OCI-LY1 (cell line): ENCODE data around the gene PURA.

Source experiments
- H2AFZ ChIP-seq: fragments of 200-600 bp; sonication (generic), shearing (Covaris generic); 2 replicates; pipeline ENCODE4 v1.6.0; 2014; ENCODE audit warnings: antibody characterized with exemption, mild to moderate bottlenecking, low read length
- H3F3A ChIP-seq: fragments of 200-600 bp; sonication (generic), shearing (Covaris generic); 2 replicates; pipeline ENCODE4 v1.6.0; 2014; ENCODE audit warnings: mild to moderate bottlenecking, antibody characterized with exemption, low read length, moderate library complexity; ENCODE audit not compliant: insufficient read depth
- H3K27ac ChIP-seq: fragments of 200-600 bp; sonication (generic); 2 replicates; pipeline ENCODE4 v1.5.1; 2014; ENCODE audit warnings: low read length, mixed run types, mild to moderate bottlenecking, low read depth; ENCODE audit not compliant: poor library complexity, severe bottlenecking
- H3K27me3 ChIP-seq: fragments of 200-600 bp; sonication (generic); 2 replicates; pipeline ENCODE4 v1.6.0; 2014; ENCODE audit warnings: antibody characterized with exemption, mild to moderate bottlenecking, low read length, moderate library complexity; ENCODE audit not compliant: insufficient read depth
- H3K36me3 ChIP-seq: fragments of 200-600 bp; sonication (generic); 2 replicates; pipeline ENCODE4 v1.6.1; 2014; ENCODE audit warnings: mild to moderate bottlenecking, antibody characterized with exemption, low read length, moderate library complexity, mixed read lengths; ENCODE audit not compliant: insufficient read depth
- H3K4me1 ChIP-seq: fragments of 200-600 bp; sonication (generic); 2 replicates; pipeline ENCODE4 v1.5.1; 2014; ENCODE audit warnings: mild to moderate bottlenecking, low read length, moderate library complexity; ENCODE audit not compliant: insufficient read depth, severe bottlenecking
- H3K4me2 ChIP-seq: fragments of 200-600 bp; sonication (generic), shearing (Covaris generic); 2 replicates; pipeline ENCODE4 v1.6.1; 2014; ENCODE audit warnings: low read length
- H3K4me3 ChIP-seq: fragments of 200-600 bp; sonication (generic); 2 replicates; pipeline ENCODE4 v1.5.1; 2014; ENCODE audit warnings: low read length, low read depth, mild to moderate bottlenecking, mixed read lengths; ENCODE audit not compliant: poor library complexity, severe bottlenecking
- H3K79me2 ChIP-seq: fragments of 200-600 bp; shearing (Covaris generic); 2 replicates; pipeline ENCODE4 v1.6.1; 2016; ENCODE audit warnings: mixed run types, low read length, mixed read lengths; ENCODE audit not compliant: insufficient read depth
- H3K9ac ChIP-seq: fragments of 200-600 bp; sonication (generic), shearing (Covaris generic); 2 replicates; pipeline ENCODE4 v1.6.1; 2014; ENCODE audit warnings: mild to moderate bottlenecking, low read length, mixed read lengths
- H3K9me2 ChIP-seq: fragments of 200-600 bp; sonication (generic), shearing (Covaris generic); 2 replicates; pipeline ENCODE4 v1.6.1; 2014; ENCODE audit warnings: low read depth, mild to moderate bottlenecking, low read length, mixed read lengths
- H3K9me3 ChIP-seq: fragments of 200-600 bp; shearing (Covaris generic); 2 replicates; pipeline ENCODE4 v1.6.1; 2014; ENCODE audit warnings: low read length, mixed read lengths
- H4K20me1 ChIP-seq: fragments of 200-600 bp; sonication (generic), shearing (Covaris generic); 2 replicates; pipeline ENCODE4 v1.6.0; 2016; ENCODE audit warnings: mild to moderate bottlenecking, low read length; ENCODE audit not compliant: insufficient read depth
- EZH2 ChIP-seq: fragments of 200-600 bp; sonication (generic), shearing (Covaris generic); IDR thresholded peaks from 2 replicates; pipeline ENCODE4 v1.8.0; 2017; ENCODE audit warnings: borderline replicate concordance, mixed run types, mild to moderate bottlenecking, antibody characterized with exemption, low read length, moderate library complexity, mixed read lengths
- TF ChIP-seq, protein P1 (sequence below): fragments of 200-600 bp; sonication (generic), shearing (Covaris generic); IDR thresholded peaks from 2 replicates; pipeline ENCODE4 v1.5.1; 2017; ENCODE audit warnings: mild to moderate bottlenecking, antibody characterized with exemption, low read length, moderate library complexity, mixed read lengths

The PURA gene

DNA sequence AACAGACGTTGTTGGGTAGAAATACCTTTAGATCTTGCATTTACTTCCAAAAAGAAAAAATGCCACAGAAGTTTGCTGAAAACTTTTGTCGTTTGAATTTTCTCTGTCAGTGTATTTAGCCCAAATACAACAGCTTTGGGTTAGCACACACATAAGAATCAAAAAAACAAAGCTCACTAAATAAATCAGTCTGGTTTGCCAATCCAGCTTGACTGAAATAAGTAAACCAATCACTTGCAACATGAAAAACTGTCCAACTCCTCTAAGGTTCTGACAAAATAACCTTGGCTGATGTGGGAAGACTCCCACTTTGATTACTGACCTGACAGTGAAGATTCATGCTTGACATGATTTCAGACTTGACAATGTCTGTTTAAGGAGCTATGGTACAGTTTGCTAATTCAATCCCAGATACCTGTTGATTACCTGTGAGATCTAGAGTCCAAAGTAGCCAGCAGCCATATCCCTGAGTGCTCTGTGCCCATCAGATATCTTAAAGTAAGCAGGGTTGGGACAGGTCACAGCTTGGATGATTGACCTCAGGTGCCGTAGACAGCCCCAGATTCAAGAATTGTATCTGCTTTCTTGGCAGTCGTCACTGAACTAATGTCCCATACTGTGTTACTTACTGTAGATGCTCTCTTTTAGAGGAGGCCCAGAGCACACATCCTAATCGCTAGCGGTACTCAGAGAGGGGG is 12.6 kb downstream of the PURA start:
- Histone ChIP-seq H3K4me1 (no peaks in the 10 kb centered on the region), H4K20me1 (peaks cover 2% of the 10 kb centered on the region; the same call in 1 of the 2 replicates)

DNA sequence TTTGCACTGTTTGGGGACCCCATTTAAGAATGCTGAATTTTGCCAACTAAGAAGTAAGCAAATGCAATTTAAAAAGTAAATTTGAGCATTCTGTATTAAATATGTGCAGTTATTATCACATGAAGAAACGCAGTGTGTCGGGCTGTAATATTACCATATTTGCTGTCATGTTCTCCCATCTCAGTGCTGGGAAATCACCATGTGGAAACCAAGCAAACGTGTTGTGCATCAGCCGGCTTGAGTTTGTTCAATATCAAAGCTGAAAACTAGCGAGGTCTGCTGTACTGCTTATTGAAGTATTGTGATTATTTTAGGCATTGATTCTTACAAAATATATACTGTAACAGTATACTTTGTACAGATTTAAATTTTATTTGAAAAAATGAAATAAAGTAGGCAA is 14.5 kb downstream of the PURA start:
- Histone ChIP-seq H3K9ac (no peak overlapping the region), H3K79me2 (no peaks in the 10 kb centered on the region), H3K27ac (no peak overlapping the region), H3F3A (no peaks in the 10 kb centered on the region), H4K20me1 (peaks cover 7% of the 10 kb centered on the region; the same call in 1 of the 2 replicates), H3K36me3 (no peaks in the 10 kb centered on the region), H3K27me3 (no peaks in the 10 kb centered on the region), H3K4me2 (no peak overlapping the region), H3K9me3 (no peaks in the 10 kb centered on the region), H2AFZ (no peak overlapping the region), H3K4me3 (no peak overlapping the region), H3K9me2 (no peaks in the 10 kb centered on the region), H3K4me1 (no peaks in the 10 kb centered on the region)
- TF ChIP-seq EZH2 = no peak
- TF ChIP-seq, protein P1, sequence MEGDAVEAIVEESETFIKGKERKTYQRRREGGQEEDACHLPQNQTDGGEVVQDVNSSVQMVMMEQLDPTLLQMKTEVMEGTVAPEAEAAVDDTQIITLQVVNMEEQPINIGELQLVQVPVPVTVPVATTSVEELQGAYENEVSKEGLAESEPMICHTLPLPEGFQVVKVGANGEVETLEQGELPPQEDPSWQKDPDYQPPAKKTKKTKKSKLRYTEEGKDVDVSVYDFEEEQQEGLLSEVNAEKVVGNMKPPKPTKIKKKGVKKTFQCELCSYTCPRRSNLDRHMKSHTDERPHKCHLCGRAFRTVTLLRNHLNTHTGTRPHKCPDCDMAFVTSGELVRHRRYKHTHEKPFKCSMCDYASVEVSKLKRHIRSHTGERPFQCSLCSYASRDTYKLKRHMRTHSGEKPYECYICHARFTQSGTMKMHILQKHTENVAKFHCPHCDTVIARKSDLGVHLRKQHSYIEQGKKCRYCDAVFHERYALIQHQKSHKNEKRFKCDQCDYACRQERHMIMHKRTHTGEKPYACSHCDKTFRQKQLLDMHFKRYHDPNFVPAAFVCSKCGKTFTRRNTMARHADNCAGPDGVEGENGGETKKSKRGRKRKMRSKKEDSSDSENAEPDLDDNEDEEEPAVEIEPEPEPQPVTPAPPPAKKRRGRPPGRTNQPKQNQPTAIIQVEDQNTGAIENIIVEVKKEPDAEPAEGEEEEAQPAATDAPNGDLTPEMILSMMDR = no peak

More for the DNA sequence above, 12.6 kb downstream of the PURA start:
- no peaks in the 10 kb centered on the region for H3K9me3 ChIP-seq
- H3K9ac ChIP-seq = no peak overlapping the region
- no peak overlapping the region for H3K4me3 ChIP-seq
- H3K79me2 ChIP-seq = no peaks in the 10 kb centered on the region
- TF ChIP-seq, protein P1 = no peak
- no peak for TF ChIP-seq EZH2
- H3K36me3 ChIP-seq = no peaks in the 10 kb centered on the region
- H3K27ac ChIP-seq = no peak overlapping the region
- H3K27me3 ChIP-seq = no peaks in the 10 kb centered on the region
- no peak overlapping the region for H3K4me2 ChIP-seq
- no peaks in the 10 kb centered on the region for H3K9me2 ChIP-seq
- no peaks in the 10 kb centered on the region for H3F3A ChIP-seq
- no peak overlapping the region for H2AFZ ChIP-seq

DNA sequence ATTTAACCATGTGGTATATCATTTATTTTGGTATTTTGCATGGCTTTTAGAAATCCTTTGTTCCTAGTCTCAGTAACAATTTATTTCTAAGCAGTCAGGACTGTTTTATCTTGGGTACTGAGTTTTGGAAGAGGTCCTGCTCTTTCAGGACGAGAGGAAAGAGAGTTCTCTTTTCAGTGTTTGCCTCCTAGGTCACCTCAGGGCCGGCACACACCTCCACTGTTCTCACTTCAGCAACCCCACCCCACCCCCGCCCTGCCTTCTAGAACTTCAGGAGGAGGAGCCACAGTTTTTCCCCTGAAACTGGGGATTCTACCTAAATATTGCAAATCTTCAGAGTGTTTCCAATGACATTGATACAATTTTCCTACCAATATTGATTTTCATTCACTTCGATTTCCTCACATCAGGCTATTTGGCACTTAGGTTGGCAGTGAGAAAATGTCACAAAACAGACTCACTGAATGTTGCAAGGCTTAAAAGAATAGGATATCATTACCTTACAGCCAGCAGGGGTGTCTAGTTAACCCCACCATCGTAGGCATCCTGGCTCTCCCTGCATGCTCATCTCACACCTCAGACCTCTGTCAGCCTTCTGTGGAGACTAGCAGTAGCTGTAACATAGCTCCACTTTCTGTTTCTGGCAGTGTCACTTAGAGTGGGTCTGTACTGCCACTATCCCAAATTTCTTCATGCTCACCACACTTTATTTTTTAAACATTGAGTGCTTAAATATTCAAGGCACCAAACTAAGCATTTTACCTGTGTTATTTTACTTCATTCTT is 17.2 kb downstream of the PURA start:
- Histone ChIP-seq H3K9ac (no peak overlapping the region), H3K27me3 (0 out of 2 replicates have a peak, but pooled peaks cover 3% of the 10 kb centered on the region), H3K9me2 (no peaks in the 10 kb centered on the region), H3K79me2 (no peaks in the 10 kb centered on the region), H3K4me3 (no peak overlapping the region), H3K4me1 (no peaks in the 10 kb centered on the region), H3K27ac (no peak overlapping the region), H3F3A (no peaks in the 10 kb centered on the region), H3K4me2 (no peak overlapping the region), H3K36me3 (no peaks in the 10 kb centered on the region), H4K20me1 (peaks cover 5% of the 10 kb centered on the region; the same call in 1 of the 2 replicates), H3K9me3 (no peaks in the 10 kb centered on the region), H2AFZ (no peak overlapping the region)
- no peak for TF ChIP-seq EZH2
- TF ChIP-seq, protein P1 = no peak
